GM13977 (cell line): ENCODE results near the gene FSHR.

Experiments
- DNase-seq: peaks from one replicate; pipeline ENCODE4 v3.0.0; 2012; ENCODE audit warnings: low spot score
- in situ Hi-C: fragments of 300-500 bp; cut with MboI; formaldehyde crosslinking; loops from one replicate; pipeline ENCODE4 v1.12.0; 2022; ENCODE audit warnings: low sequenced_read_pairs, low pct_unique_long_range_greater_than_20kb, mixed read lengths, inconsistent platforms; ENCODE audit not compliant: unreplicated experiment
- TF ChIP-seq, protein P1 (sequence below): IDR thresholded peaks from 2 replicates; pipeline ENCODE4 v1.5.1; 2012; ENCODE audit warnings: mild to moderate bottlenecking, control low read depth; ENCODE audit not compliant: insufficient read depth; ENCODE audit errors: extremely low read depth, missing control alignments

Gene FSHR

GRCh38 chr2:49123600-49123999, 30.7 kb downstream of the FSHR start:
- TF ChIP-seq, protein P1, sequence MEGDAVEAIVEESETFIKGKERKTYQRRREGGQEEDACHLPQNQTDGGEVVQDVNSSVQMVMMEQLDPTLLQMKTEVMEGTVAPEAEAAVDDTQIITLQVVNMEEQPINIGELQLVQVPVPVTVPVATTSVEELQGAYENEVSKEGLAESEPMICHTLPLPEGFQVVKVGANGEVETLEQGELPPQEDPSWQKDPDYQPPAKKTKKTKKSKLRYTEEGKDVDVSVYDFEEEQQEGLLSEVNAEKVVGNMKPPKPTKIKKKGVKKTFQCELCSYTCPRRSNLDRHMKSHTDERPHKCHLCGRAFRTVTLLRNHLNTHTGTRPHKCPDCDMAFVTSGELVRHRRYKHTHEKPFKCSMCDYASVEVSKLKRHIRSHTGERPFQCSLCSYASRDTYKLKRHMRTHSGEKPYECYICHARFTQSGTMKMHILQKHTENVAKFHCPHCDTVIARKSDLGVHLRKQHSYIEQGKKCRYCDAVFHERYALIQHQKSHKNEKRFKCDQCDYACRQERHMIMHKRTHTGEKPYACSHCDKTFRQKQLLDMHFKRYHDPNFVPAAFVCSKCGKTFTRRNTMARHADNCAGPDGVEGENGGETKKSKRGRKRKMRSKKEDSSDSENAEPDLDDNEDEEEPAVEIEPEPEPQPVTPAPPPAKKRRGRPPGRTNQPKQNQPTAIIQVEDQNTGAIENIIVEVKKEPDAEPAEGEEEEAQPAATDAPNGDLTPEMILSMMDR, result no peak
- in situ Hi-C loops, result no loop called here
- DNase-seq, result no peak

DNA sequence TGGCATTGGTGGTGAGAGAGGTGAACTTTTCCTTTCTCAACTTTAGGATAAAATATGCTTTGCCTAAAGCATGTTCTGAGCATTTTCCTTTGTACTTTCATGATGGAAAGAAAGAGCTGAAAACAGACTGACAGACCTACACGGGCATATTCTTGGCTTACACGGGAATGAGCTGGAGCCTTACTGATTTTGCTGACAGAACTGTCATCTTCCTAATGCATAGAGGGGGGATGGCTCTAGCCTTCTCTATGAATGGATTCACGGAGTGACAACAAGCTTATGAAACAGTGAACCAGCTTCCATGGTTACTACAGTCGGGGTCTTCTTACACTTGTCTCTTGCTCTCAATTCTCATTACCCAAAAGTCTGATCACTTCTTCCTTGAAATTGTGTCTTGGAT, 32.2 kb downstream of the FSHR start:
- in situ Hi-C loops, result no loop called here
- no peak for DNase-seq
- TF ChIP-seq, protein P1, result no peak

GRCh38 chr2:49113046-49113445, 41.3 kb downstream of the FSHR start:
- DNase-seq, result no peak
- TF ChIP-seq, protein P1, result no peak
- in situ Hi-C loops, result no loop called here

GRCh38 chr2:49111456-49111855, 42.9 kb downstream of the FSHR start:
- in situ Hi-C loops, result no loop called here
- DNase-seq, result no peak
- TF ChIP-seq, protein P1, result no peak

- TF ChIP-seq, protein P1, result no peak
- no peak for DNase-seq
- in situ Hi-C loops, result no loop called here
These were observed 43.3 kb downstream of the FSHR start for GRCh38 chr2:49111006-49111405.

GRCh38 chr2:49110571-49110970, 43.7 kb downstream of the FSHR start:
- TF ChIP-seq, protein P1, result no peak
- in situ Hi-C loops, result no loop called here
- DNase-seq, result no peak

- in situ Hi-C loops, result no loop called here
- TF ChIP-seq, protein P1, result no peak
- no peak for DNase-seq
These were observed 45.5 kb downstream of the FSHR start for GRCh38 chr2:49108851-49109250.
